ENCODE data around the gene POLR3E. TPM values are rescaled to one million over a fixed set of nuclear protein-coding genes. Genes with fewer than 3 reads are reported as not detected.

POLR3E gene
- total RNA-seq, 1 experiment from 2014 or later = 73.5 TPM

GRCh38 chr16:22329199-22329695 lies 32.0 kb downstream of the POLR3E start:
- TF ChIP-seq EMX1 (CRISPR knock-in tag; IDR thresholded peaks at IDR 0.05) (no peak), CTCF (IDR thresholded peaks at IDR 0.05) (no peak), TEAD4 (CRISPR knock-in tag; IDR thresholded peaks at IDR 0.05) (no peak), JAZF1 (CRISPR knock-in tag; IDR thresholded peaks at IDR 0.05) (no peak), IRF2 (CRISPR knock-in tag; IDR thresholded peaks at IDR 0.05; ENCODE audit: borderline replicate concordance, low read depth) (no peak), CREM (CRISPR knock-in tag; IDR thresholded peaks at IDR 0.05) (no peak)
- TF ChIP-seq, protein P1, sequence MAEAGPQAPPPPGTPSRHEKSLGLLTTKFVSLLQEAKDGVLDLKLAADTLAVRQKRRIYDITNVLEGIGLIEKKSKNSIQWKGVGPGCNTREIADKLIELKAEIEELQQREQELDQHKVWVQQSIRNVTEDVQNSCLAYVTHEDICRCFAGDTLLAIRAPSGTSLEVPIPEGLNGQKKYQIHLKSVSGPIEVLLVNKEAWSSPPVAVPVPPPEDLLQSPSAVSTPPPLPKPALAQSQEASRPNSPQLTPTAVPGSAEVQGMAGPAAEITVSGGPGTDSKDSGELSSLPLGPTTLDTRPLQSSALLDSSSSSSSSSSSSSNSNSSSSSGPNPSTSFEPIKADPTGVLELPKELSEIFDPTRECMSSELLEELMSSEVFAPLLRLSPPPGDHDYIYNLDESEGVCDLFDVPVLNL (CRISPR knock-in tag; IDR thresholded peaks at IDR 0.05; ENCODE audit: borderline replicate concordance, low read depth) = no peak
- TF ChIP-seq, protein P2, sequence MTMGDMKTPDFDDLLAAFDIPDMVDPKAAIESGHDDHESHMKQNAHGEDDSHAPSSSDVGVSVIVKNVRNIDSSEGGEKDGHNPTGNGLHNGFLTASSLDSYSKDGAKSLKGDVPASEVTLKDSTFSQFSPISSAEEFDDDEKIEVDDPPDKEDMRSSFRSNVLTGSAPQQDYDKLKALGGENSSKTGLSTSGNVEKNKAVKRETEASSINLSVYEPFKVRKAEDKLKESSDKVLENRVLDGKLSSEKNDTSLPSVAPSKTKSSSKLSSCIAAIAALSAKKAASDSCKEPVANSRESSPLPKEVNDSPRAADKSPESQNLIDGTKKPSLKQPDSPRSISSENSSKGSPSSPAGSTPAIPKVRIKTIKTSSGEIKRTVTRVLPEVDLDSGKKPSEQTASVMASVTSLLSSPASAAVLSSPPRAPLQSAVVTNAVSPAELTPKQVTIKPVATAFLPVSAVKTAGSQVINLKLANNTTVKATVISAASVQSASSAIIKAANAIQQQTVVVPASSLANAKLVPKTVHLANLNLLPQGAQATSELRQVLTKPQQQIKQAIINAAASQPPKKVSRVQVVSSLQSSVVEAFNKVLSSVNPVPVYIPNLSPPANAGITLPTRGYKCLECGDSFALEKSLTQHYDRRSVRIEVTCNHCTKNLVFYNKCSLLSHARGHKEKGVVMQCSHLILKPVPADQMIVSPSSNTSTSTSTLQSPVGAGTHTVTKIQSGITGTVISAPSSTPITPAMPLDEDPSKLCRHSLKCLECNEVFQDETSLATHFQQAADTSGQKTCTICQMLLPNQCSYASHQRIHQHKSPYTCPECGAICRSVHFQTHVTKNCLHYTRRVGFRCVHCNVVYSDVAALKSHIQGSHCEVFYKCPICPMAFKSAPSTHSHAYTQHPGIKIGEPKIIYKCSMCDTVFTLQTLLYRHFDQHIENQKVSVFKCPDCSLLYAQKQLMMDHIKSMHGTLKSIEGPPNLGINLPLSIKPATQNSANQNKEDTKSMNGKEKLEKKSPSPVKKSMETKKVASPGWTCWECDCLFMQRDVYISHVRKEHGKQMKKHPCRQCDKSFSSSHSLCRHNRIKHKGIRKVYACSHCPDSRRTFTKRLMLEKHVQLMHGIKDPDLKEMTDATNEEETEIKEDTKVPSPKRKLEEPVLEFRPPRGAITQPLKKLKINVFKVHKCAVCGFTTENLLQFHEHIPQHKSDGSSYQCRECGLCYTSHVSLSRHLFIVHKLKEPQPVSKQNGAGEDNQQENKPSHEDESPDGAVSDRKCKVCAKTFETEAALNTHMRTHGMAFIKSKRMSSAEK (CRISPR knock-in tag; IDR thresholded peaks at IDR 0.05; ENCODE audit: borderline replicate concordance) = no peak
- no peak overlapping the region for H3K4me3 Mint-ChIP-seq
- DNase-seq (ENCODE audit: low spot score) = no peak
- ATAC-seq = no peak
- H3K36me3 Mint-ChIP-seq = peaks cover 53% of the 10 kb centered on the region
- no peak overlapping the region for H3K27ac Mint-ChIP-seq
- ChIA-PET POLR2A (no interaction called here), CTCF (interaction anchor here (0.6 to 1.4 kb wide), 3 partner anchors 8 to 123 kb away, joined by 4 to 6 read pairs (median 5); partner anchors contain the start of gene EEF2K)
- H3K9me3 Mint-ChIP-seq = no peaks in the 10 kb centered on the region
- H3K27me3 Mint-ChIP-seq (ENCODE audit: low read depth) = no peaks in the 10 kb centered on the region
- H3K4me1 Mint-ChIP-seq = no peaks in the 10 kb centered on the region

DNA sequence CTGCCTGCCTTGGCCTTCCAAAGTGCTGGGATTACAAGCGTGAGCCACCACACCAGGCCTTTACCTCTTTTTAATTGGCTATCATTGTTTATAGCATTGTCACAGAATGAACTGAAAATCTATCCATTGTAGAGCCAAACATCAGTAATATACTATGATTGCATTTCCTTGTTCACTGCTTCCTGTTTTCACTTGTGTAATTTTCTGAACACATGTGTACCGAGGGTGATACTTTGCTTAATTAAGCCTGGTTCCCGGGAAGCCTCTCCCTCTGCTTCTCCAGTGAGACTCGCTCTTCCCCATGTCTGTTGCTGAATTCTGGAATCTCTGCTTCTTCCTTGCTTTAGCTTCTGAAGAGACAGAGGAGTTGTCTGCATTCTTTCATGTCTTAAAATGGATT lies 33.1 kb downstream of the POLR3E start:
- no peak for ATAC-seq
- Mint-ChIP-seq H3K27me3 (ENCODE audit: low read depth) (no peaks in the 10 kb centered on the region), H3K9me3 (no peaks in the 10 kb centered on the region), H3K4me3 (no peak overlapping the region), H3K27ac (peak overlapping the region; percentile 47; the same call in 1 of the 2 replicates), H3K4me1 (no peaks in the 10 kb centered on the region), H3K36me3 (peaks cover 58% of the 10 kb centered on the region)
- DNase-seq (ENCODE audit: low spot score) = no peak
- CTCF ChIA-PET = interaction anchor here (0.7 to 1.4 kb wide), 3 partner anchors 10 to 106 kb away, joined by 3 to 6 read pairs (median 5); no protein-coding TSS in a partner anchor
- POLR2A ChIA-PET = interaction anchor here (0.6 kb wide), 1 partner anchor 58 kb away, joined by 4 read pairs; no protein-coding TSS in a partner anchor
- TF ChIP-seq PRRX2 (CRISPR knock-in tag; IDR thresholded peaks at IDR 0.05) (no peak), E2F5 (CRISPR knock-in tag; IDR thresholded peaks at IDR 0.05) (no peak), MLX (CRISPR knock-in tag; IDR thresholded peaks at IDR 0.05) (no peak), OVOL2 (CRISPR knock-in tag; IDR thresholded peaks at IDR 0.05; ENCODE audit: borderline replicate concordance) (no peak), NR3C1 (CRISPR knock-in tag; conservative IDR thresholded peaks at IDR 0.05; ENCODE audit: low read depth) (no peak), SP1 (CRISPR knock-in tag; conservative IDR thresholded peaks at IDR 0.05) (no peak), ZNF317 (CRISPR knock-in tag; IDR thresholded peaks at IDR 0.05; ENCODE audit: borderline replicate concordance, low read depth) (no peak), ARID4B (CRISPR knock-in tag; IDR thresholded peaks at IDR 0.05; ENCODE audit: borderline replicate concordance) (no peak), GRHL2 (CRISPR knock-in tag; IDR thresholded peaks at IDR 0.05; ENCODE audit: insufficient replicate concordance, severe bottlenecking) (no peak), GABPB1 (CRISPR knock-in tag; IDR thresholded peaks at IDR 0.05) (no peak)
- TF ChIP-seq, protein P3, sequence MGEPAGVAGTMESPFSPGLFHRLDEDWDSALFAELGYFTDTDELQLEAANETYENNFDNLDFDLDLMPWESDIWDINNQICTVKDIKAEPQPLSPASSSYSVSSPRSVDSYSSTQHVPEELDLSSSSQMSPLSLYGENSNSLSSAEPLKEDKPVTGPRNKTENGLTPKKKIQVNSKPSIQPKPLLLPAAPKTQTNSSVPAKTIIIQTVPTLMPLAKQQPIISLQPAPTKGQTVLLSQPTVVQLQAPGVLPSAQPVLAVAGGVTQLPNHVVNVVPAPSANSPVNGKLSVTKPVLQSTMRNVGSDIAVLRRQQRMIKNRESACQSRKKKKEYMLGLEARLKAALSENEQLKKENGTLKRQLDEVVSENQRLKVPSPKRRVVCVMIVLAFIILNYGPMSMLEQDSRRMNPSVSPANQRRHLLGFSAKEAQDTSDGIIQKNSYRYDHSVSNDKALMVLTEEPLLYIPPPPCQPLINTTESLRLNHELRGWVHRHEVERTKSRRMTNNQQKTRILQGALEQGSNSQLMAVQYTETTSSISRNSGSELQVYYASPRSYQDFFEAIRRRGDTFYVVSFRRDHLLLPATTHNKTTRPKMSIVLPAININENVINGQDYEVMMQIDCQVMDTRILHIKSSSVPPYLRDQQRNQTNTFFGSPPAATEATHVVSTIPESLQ (CRISPR knock-in tag; IDR thresholded peaks at IDR 0.05) = no peak

Data from WTC11 (cell line).